HCT116 (cell line): ENCODE data around the gene GFOD2. TPM values are rescaled to one million over a fixed set of nuclear protein-coding genes. Genes with fewer than 3 reads are reported as not detected.
A peak's percentile ranks its signal among the peaks of the same experiment; 100 is the strongest.

Experiments
- ATAC-seq: fragments of 200-7000 bp; cut with Tn5 transposase; 2 replicates; pipeline ENCODE4 v1.9.1; 2020; ENCODE audit warnings: mild to moderate bottlenecking, moderate library complexity
- BruUV-seq: library from RNA; stranded (reverse); fragments of 400-500 nt; replicated peaks from 2 replicates; lab custom pipeline; 2021; lab: Mats Ljungman, UMichigan
- CTCF ChIA-PET: fragments of 300-600 bp; sonication (Branson Sonifier 250); formaldehyde crosslinking; loops from one replicate; lab custom pipeline; 2021; ENCODE audit warnings: antibody characterized with exemption; lab: Charles Lee
- POLR2A ChIA-PET: fragments of 300-600, 350-600 bp; sonication (Branson Sonifier 250); formaldehyde crosslinking; loops from one replicate; lab custom pipeline; 2021; ENCODE audit warnings: antibody characterized with exemption; lab: Charles Lee
- RAD21 ChIA-PET, 2 experiments: fragments of 300-600 bp; sonication (Branson Sonifier 250); formaldehyde crosslinking; loops; one replicate each; lab custom pipeline; 2023; ENCODE audit warnings: low total read pairs in 2 of 2; ENCODE audit not compliant: uncharacterized antibody in 2 of 2, unreplicated experiment in 2 of 2, low non-redundant PET in 1 of 2; lab: Charles Lee
- DNase-seq: peaks from one replicate; pipeline ENCODE4 v3.0.0-alpha.2; 2010; ENCODE audit warnings: low read depth, low spot score
- H2AFZ ChIP-seq: fragments of 200-600 bp; shearing (Covaris generic), sonication (generic); 2 replicates; pipeline ENCODE4 v1.6.1; 2017; ENCODE audit warnings: low read depth, mixed run types, mixed read lengths, antibody characterized with exemption, low read length; ENCODE audit not compliant: poor library complexity, severe bottlenecking
- H3K27ac ChIP-seq: 2 replicates; pipeline ENCODE4 v1.5.1; 2012; ENCODE audit warnings: low read depth, low read length
- H3K27me3 ChIP-seq: fragments of 200-600 bp; sonication (generic); 2 replicates; pipeline ENCODE4 v1.6.1; 2016; ENCODE audit warnings: mixed run types, low read length, mixed read lengths; ENCODE audit not compliant: insufficient read depth
- H3K36me3 ChIP-seq, 2 experiments: fragments of 200-500 bp in 1 of 2; fragments of 200-600 bp in 1 of 2; sonication (Bioruptor generic) in 1 of 2; sonication (generic) in 1 of 2; 2 replicates each; pipeline versions ENCODE4 v1.5.1 to v1.6.1; 2014 to 2016; ENCODE audit warnings: low read length in 2 of 2, inconsistent platforms in 1 of 2, mixed read lengths in 1 of 2, mixed run types in 1 of 2; ENCODE audit not compliant: insufficient read depth in 2 of 2, control insufficient read depth in 1 of 2
- H3K4me1 ChIP-seq, 2 experiments: fragments of 200-600 bp in 1 of 2; sonication (generic) in 1 of 2; 2 replicates each; pipeline versions ENCODE4 v1.5.1 to v1.6.1; 2012 to 2017; ENCODE audit warnings: low read length in 2 of 2, inconsistent platforms in 1 of 2, mild to moderate bottlenecking in 1 of 2, mixed read lengths in 1 of 2, mixed run types in 1 of 2, moderate library complexity in 1 of 2; ENCODE audit not compliant: insufficient read depth in 2 of 2, control insufficient read depth in 1 of 2
- H3K4me2 ChIP-seq: fragments of 200-600 bp; sonication (generic); 2 replicates; pipeline ENCODE4 v1.6.1; 2017; ENCODE audit warnings: mixed run types, low read length, mixed read lengths
- H3K4me3 ChIP-seq, 2 experiments: fragments of 200-600 bp in 1 of 2; sonication (generic) in 1 of 2; replicated peaks in 1 of 2; 2 replicates each; pipeline ENCODE4 v1.5.1; 2011 to 2016; ENCODE audit warnings: low read length in 2 of 2, control low read depth in 1 of 2, low read depth in 1 of 2, mild to moderate bottlenecking in 1 of 2, mixed read lengths in 1 of 2, mixed run types in 1 of 2
- H3K79me2 ChIP-seq: fragments of 200-600 bp; sonication (generic); 2 replicates; pipeline ENCODE4 v1.6.1; 2017; ENCODE audit warnings: mild to moderate bottlenecking, mixed run types, low read length, moderate library complexity, mixed read lengths; ENCODE audit not compliant: insufficient read depth
- H3K9ac ChIP-seq: fragments of 200-600 bp; sonication (generic); 2 replicates; pipeline ENCODE4 v1.6.1; 2016; ENCODE audit warnings: low read length, mixed read lengths
- H3K9me2 ChIP-seq: fragments of 200-600 bp; sonication (generic), shearing (Covaris generic); 2 replicates; pipeline ENCODE4 v1.6.1; 2017; ENCODE audit warnings: mixed run types, mild to moderate bottlenecking, moderate library complexity; ENCODE audit not compliant: insufficient read depth
- H3K9me3 ChIP-seq, 2 experiments: fragments of 200-500 bp in 1 of 2; fragments of 200-600 bp in 1 of 2; sonication (Bioruptor generic) in 1 of 2; sonication (generic) in 1 of 2; 2 replicates each; pipeline ENCODE4 v1.6.1; 2014 to 2017; ENCODE audit warnings: low read length in 2 of 2, mixed read lengths in 2 of 2, inconsistent platforms in 1 of 2, low read depth in 1 of 2, mild to moderate bottlenecking in 1 of 2, mixed run types in 1 of 2, moderate library complexity in 1 of 2; ENCODE audit not compliant: control insufficient read depth in 1 of 2, insufficient read depth in 1 of 2
- H4K20me1 ChIP-seq: fragments of 200-600 bp; sonication (generic), shearing (Covaris generic); 2 replicates; pipeline ENCODE4 v1.6.1; 2017; ENCODE audit warnings: mixed run types, mild to moderate bottlenecking, moderate library complexity; ENCODE audit not compliant: insufficient read depth
- CBX3 ChIP-seq: IDR thresholded peaks from 2 replicates; pipeline ENCODE4 v1.6.1; 2012; ENCODE audit warnings: low read depth
- EGR1 ChIP-seq: IDR thresholded peaks from 2 replicates; pipeline ENCODE4 v1.6.1; 2012; ENCODE audit warnings: low read depth
- EZH2 ChIP-seq: fragments of 200-600 bp; sonication (generic); IDR thresholded peaks from 2 replicates; pipeline ENCODE4 v1.6.1; 2017; ENCODE audit warnings: antibody characterized with exemption, mixed run types
- POLR2AphosphoS5 ChIP-seq: IDR thresholded peaks from 2 replicates; pipeline ENCODE4 v1.6.1; 2011; ENCODE audit warnings: mild to moderate bottlenecking, low read depth, low read length, moderate library complexity
- RAD21 ChIP-seq: IDR thresholded peaks from 2 replicates; pipeline ENCODE4 v1.6.1; 2012; ENCODE audit warnings: low read depth, mild to moderate bottlenecking
- SP1 ChIP-seq: IDR thresholded peaks from 2 replicates; pipeline ENCODE4 v1.6.1; 2012; ENCODE audit warnings: low read depth
- SRF ChIP-seq: IDR thresholded peaks from 2 replicates; pipeline ENCODE4 v1.6.1; 2012; ENCODE audit warnings: low read depth
- intact Hi-C: fragments of 100-400 bp; cut with micrococcal nuclease; formaldehyde crosslinking; loops from 2 replicates; pipeline ENCODE4 v1.10.0; 2022
- total RNA-seq: library from RNA; stranded (reverse); gene quantifications from one replicate; pipeline ENCODE4 v1.2.1, GENCODE V29; 2021; ENCODE audit not compliant: unreplicated experiment
- TF ChIP-seq, protein P1 (sequence below): IDR thresholded peaks from 2 replicates; pipeline ENCODE4 v1.6.1; 2012
- TF ChIP-seq, protein P2 (sequence below): IDR thresholded peaks from 2 replicates; pipeline ENCODE4 v1.6.1; 2012; ENCODE audit warnings: low read depth

Gene GFOD2
- total RNA-seq, 1 experiment from 2014 or later, result 17.4 TPM

DNA sequence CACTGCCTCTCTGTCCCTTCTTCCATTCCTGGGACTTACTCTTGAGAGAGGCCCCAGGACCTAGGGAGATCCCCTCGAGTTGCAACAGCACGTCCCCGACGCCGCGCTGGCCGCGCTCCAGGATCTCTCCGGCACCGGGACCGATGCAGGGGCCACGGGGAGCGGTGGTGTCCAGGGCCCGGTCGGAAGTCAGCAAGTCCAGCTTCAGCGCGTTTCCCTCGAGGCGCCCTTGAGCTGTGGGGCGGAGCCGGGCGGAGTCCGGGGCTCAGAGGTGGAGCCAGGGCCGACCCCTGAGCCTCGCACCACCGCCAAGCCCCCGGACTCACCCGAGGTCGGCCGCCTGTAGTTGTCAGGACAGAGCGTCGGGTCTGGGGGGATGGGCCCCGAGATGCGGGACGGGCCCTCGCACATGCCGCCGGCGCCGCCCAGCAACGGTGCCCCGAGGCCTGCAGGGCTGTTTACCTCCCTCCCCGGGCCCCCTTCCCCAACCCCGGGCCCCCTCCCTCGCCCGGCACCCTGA is 53.0 kb downstream of the GFOD2 start:
- Histone ChIP-seq H3K9me3 (no peaks in the 10 kb centered on the region), H3K4me2 (peak overlapping the region; percentile 98), H4K20me1 (no peaks in the 10 kb centered on the region), H3K9ac (peak overlapping the region; percentile 78), H3K4me3 (peak overlapping the region; percentile 63 to 71), H3K36me3 (no peaks in the 10 kb centered on the region)
- ChIA-PET RAD21 (no interaction called here), CTCF (interaction anchor here (1.3 to 2.7 kb wide), 2 partner anchors 119 to 145 kb away, joined by 7 to 22 read pairs; no protein-coding TSS in a partner anchor)
- peak; percentile 45 for ATAC-seq
- no TSS peak for BruUV-seq
- intact Hi-C loops, result loop anchor here (1.0 to 10.0 kb wide), 2 partner anchors 104 to 711 kb away; partner anchors contain the start of gene CTCF
- no peak for DNase-seq
- peak; percentile 33; the same call in 1 of the 2 replicates for TF ChIP-seq POLR2AphosphoS5
- TF ChIP-seq, protein P1, sequence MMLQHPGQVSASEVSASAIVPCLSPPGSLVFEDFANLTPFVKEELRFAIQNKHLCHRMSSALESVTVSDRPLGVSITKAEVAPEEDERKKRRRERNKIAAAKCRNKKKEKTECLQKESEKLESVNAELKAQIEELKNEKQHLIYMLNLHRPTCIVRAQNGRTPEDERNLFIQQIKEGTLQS, result no peak
- TF ChIP-seq, all 23 proteins: peak for 1
- H3K27ac ChIP-seq, result peak overlapping the region; percentile 50; the same call in 1 of the 2 replicates
- peaks cover 5% of the 10 kb centered on the region; the same call in 1 of the 2 replicates for H3K79me2 ChIP-seq
- peaks cover 9 to 41% of the 10 kb centered on the region in 2 experiments; a peak in 3 of 4 replicates for H3K4me1 ChIP-seq
- POLR2A ChIA-PET, result no interaction called here
- H2AFZ ChIP-seq, result no peak overlapping the region
- H3K27me3 ChIP-seq, result no peaks in the 10 kb centered on the region
- H3K9me2 ChIP-seq, result no peaks in the 10 kb centered on the region

DNA sequence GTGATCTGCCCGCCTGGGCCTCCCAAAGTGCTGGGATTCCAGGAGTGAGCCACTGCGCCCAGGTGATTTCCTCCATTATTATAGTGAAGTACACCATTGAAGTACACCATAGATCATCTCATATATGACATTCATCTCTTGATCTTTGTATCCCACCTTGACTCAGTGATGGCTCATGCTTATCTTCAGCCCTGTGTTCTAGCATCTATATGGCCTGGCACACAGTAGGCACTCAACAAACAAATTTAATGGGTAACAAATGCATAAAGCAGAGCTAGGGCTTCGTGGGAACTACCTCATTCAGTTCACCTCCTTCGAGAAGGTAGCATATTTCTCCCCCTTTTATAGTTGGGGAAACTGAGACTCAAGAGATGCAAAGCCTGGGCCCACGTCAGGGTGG is 53.5 kb downstream of the GFOD2 start:
- Histone ChIP-seq H3K4me1 (peaks cover 9 to 44% of the 10 kb centered on the region in 2 experiments; a peak in 3 of 4 replicates), H3K36me3 (no peaks in the 10 kb centered on the region), H3K79me2 (peaks cover 5% of the 10 kb centered on the region; the same call in 1 of the 2 replicates)
- no peak for DNase-seq
- TF ChIP-seq CBX3 (no peak), SRF (no peak), EZH2 (no peak), POLR2AphosphoS5 (no peak), EGR1 (no peak), RAD21 (no peak), SP1 (no peak)
- TF ChIP-seq, protein P2, sequence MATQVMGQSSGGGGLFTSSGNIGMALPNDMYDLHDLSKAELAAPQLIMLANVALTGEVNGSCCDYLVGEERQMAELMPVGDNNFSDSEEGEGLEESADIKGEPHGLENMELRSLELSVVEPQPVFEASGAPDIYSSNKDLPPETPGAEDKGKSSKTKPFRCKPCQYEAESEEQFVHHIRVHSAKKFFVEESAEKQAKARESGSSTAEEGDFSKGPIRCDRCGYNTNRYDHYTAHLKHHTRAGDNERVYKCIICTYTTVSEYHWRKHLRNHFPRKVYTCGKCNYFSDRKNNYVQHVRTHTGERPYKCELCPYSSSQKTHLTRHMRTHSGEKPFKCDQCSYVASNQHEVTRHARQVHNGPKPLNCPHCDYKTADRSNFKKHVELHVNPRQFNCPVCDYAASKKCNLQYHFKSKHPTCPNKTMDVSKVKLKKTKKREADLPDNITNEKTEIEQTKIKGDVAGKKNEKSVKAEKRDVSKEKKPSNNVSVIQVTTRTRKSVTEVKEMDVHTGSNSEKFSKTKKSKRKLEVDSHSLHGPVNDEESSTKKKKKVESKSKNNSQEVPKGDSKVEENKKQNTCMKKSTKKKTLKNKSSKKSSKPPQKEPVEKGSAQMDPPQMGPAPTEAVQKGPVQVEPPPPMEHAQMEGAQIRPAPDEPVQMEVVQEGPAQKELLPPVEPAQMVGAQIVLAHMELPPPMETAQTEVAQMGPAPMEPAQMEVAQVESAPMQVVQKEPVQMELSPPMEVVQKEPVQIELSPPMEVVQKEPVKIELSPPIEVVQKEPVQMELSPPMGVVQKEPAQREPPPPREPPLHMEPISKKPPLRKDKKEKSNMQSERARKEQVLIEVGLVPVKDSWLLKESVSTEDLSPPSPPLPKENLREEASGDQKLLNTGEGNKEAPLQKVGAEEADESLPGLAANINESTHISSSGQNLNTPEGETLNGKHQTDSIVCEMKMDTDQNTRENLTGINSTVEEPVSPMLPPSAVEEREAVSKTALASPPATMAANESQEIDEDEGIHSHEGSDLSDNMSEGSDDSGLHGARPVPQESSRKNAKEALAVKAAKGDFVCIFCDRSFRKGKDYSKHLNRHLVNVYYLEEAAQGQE, result no peak
- TF ChIP-seq, all 23 proteins: peak for 0
- Histone ChIP-seq H3K4me2 (peak overlapping the region; percentile 98), H3K9me3 (no peaks in the 10 kb centered on the region), H2AFZ (no peak overlapping the region), H3K27ac (peak overlapping the region; percentile 50; the same call in 1 of the 2 replicates), H3K9me2 (no peaks in the 10 kb centered on the region), H3K9ac (peak overlapping the region; percentile 78), H4K20me1 (no peaks in the 10 kb centered on the region), H3K4me3 (peak overlapping the region; percentile 63 to 71), H3K27me3 (no peaks in the 10 kb centered on the region)
- RAD21 ChIA-PET, result no interaction called here
- ATAC-seq, result no peak
- TSS peak; percentile 49 for BruUV-seq
- CTCF ChIA-PET, result interaction anchor here (1.3 kb wide), 1 partner anchor 119 kb away, joined by 7 read pairs; no protein-coding TSS in a partner anchor
- POLR2A ChIA-PET, result no interaction called here
- intact Hi-C loops, result loop anchor here (10.0 kb wide), 1 partner anchor 711 kb away; no protein-coding TSS in a partner anchor
